CD14-positive monocyte (primary cell): ENCODE measurements around the gene B4GALT4. TPM values are rescaled to one million over a fixed set of nuclear protein-coding genes. Genes with fewer than 3 reads are reported as not detected.

Experiments
- DNase-seq, 3 donors: peaks; one replicate each; pipeline ENCODE4 v3.0.0-alpha.2; 2011 to 2022
- H2AFZ ChIP-seq: 2 replicates; pipeline ENCODE4 v1.6.0; 2012; ENCODE audit warnings: mild to moderate bottlenecking, low read depth, low read length, inconsistent platforms; ENCODE audit not compliant: insufficient read depth, poor library complexity, severe bottlenecking
- H3K27ac ChIP-seq, 2 donors: 1 replicate in 1 of 2; 2 replicates in 1 of 2; pipeline ENCODE4 v1.5.1; 2012 to 2013; ENCODE audit warnings: low read length in 2 of 2, control low read depth in 1 of 2, inconsistent platforms in 1 of 2, low read depth in 1 of 2, mild to moderate bottlenecking in 1 of 2
- H3K27me3 ChIP-seq, 2 donors: one replicate each; pipeline versions ENCODE4 v1.6.0 to v1.6.1; 2011 to 2013; ENCODE audit warnings: low read length in 2 of 2; ENCODE audit not compliant: control insufficient read depth in 2 of 2, insufficient read depth in 2 of 2
- H3K36me3 ChIP-seq, 2 donors: replicated peaks in 1 of 2; 1 replicate in 1 of 2; 2 replicates in 1 of 2; pipeline versions ENCODE4 v1.5.1 to v1.6.1; 2012 to 2013; ENCODE audit warnings: low read length in 2 of 2, control low read depth in 1 of 2, inconsistent platforms in 1 of 2, mild to moderate bottlenecking in 1 of 2; ENCODE audit not compliant: insufficient read depth in 2 of 2, control insufficient read depth in 1 of 2
- H3K4me1 ChIP-seq, 2 donors: 1 replicate in 1 of 2; 2 replicates in 1 of 2; pipeline versions ENCODE4 v1.5.1 to v1.6.1; 2012 to 2013; ENCODE audit warnings: low read length in 2 of 2, control low read depth in 1 of 2, inconsistent platforms in 1 of 2, mild to moderate bottlenecking in 1 of 2, moderate library complexity in 1 of 2; ENCODE audit not compliant: insufficient read depth in 2 of 2, control insufficient read depth in 1 of 2
- H3K4me2 ChIP-seq: replicated peaks from 2 replicates; pipeline ENCODE3; 2012; ENCODE audit warnings: low read length, moderate library complexity, mild to moderate bottlenecking; ENCODE audit not compliant: poor library complexity, severe bottlenecking; ENCODE audit errors: extremely low read depth
- H3K4me3 ChIP-seq, 3 experiments: fragments of 200-600 bp in 1 of 3; sonication (generic) in 1 of 3; replicated peaks in 1 of 3; 1 replicate in 2 of 3; 2 replicates in 1 of 3; pipeline ENCODE4 v1.5.1; 2011 to 2013; ENCODE audit warnings: low read length in 3 of 3, mild to moderate bottlenecking in 3 of 3, control low read depth in 2 of 3, low read depth in 2 of 3, inconsistent platforms in 1 of 3, moderate library complexity in 1 of 3
- H3K79me2 ChIP-seq: 2 replicates; pipeline ENCODE4 v1.6.0; 2012; ENCODE audit warnings: mild to moderate bottlenecking, control low read depth, inconsistent platforms, low read length, moderate library complexity; ENCODE audit not compliant: insufficient read depth
- H3K9ac ChIP-seq: 2 replicates; pipeline ENCODE4 v1.6.0; 2017; ENCODE audit warnings: low read length, mild to moderate bottlenecking; ENCODE audit not compliant: insufficient read depth, poor library complexity, severe bottlenecking
- H3K9me3 ChIP-seq, 2 donors: replicated peaks in 1 of 2; 1 replicate in 1 of 2; 2 replicates in 1 of 2; pipeline versions ENCODE4 v1.5.1 to v1.6.1; 2012 to 2013; ENCODE audit warnings: low read length in 2 of 2, control low read depth in 1 of 2; ENCODE audit not compliant: control insufficient read depth in 1 of 2, insufficient read depth in 1 of 2
- H4K20me1 ChIP-seq: 2 replicates; pipeline ENCODE4 v1.6.0; 2012; ENCODE audit warnings: mild to moderate bottlenecking, low read length, control low read depth, moderate library complexity; ENCODE audit not compliant: insufficient read depth
- H3K27ac Mint-ChIP-seq, 7 donors: one replicate each; pipeline ENCODE4 v1.8.0; 2020; ENCODE audit warnings: mild to moderate bottlenecking in 7 of 7, mixed read lengths in 7 of 7, moderate library complexity in 6 of 7, inconsistent platforms in 2 of 7
- H3K27me3 Mint-ChIP-seq, 3 donors: one replicate each; pipeline ENCODE4 v1.8.0; 2021 to 2022; ENCODE audit warnings: low read depth in 3 of 3, mild to moderate bottlenecking in 3 of 3, mixed read lengths in 3 of 3, moderate library complexity in 3 of 3, inconsistent platforms in 1 of 3
- H3K36me3 Mint-ChIP-seq, 2 donors: one replicate each; pipeline ENCODE4 v1.8.0; 2020; ENCODE audit warnings: mixed read lengths in 2 of 2, inconsistent platforms in 1 of 2, mild to moderate bottlenecking in 1 of 2
- H3K4me1 Mint-ChIP-seq: one replicate; pipeline ENCODE4 v1.8.0; 2020; ENCODE audit warnings: mild to moderate bottlenecking, mixed read lengths
- H3K4me3 Mint-ChIP-seq, 2 donors: one replicate each; pipeline ENCODE4 v1.8.0; 2020; ENCODE audit warnings: mild to moderate bottlenecking in 2 of 2, mixed read lengths in 2 of 2, moderate library complexity in 1 of 2
- H3K9me3 Mint-ChIP-seq, 7 donors: one replicate each; pipeline ENCODE4 v1.8.0; 2020 to 2022; ENCODE audit warnings: mixed read lengths in 7 of 7, mild to moderate bottlenecking in 6 of 7, moderate library complexity in 6 of 7, inconsistent platforms in 2 of 7
- CTCF ChIP-seq: fragments of 200-600 bp; IDR thresholded peaks from one replicate; pipeline ENCODE4 v1.8.0; 2022; ENCODE audit warnings: antibody characterized with exemption, mild to moderate bottlenecking
- WGBS: methylation state at CpG from one replicate; pipeline ENCODE4 v1.1.5; 2013; ENCODE audit warnings: missing lambda C conversion rate; ENCODE audit not compliant: insufficient coverage; 5-methylcytosine and 5-hydroxymethylcytosine counted together
- intact Hi-C, 2 donors: fragments of 100-400 bp; cut with micrococcal nuclease; formaldehyde crosslinking; loops; one replicate each; pipeline versions ENCODE4 v1.15.0 to v1.15.1; 2023
- polyA plus RNA-seq, 3 donors: library from polyadenylated mRNA; depleted of rRNA in 1 of 3; unstranded in 2 of 3; stranded (reverse) in 1 of 3; fragments of 300-500 nt in 2 of 3; fragments of >200 nt in 1 of 3; fragmentation: Illumina TruSeq in 2 of 3; gene quantifications; 1 replicate in 2 of 3; 2 replicates in 1 of 3; pipeline ENCODE4 v1.2.3, GENCODE V29; 2012 to 2021

The B4GALT4 gene
- polyA plus RNA-seq, 3 donors: 5.8 to 7.4 (median 5.8) TPM

GRCh38 chr3:119194237-119195150 is 46.2 kb downstream of the B4GALT4 start:
- Mint-ChIP-seq H3K4me1 (no peaks in the 10 kb centered on the region), H3K9me3 (peaks cover 0 to 1% (median 0%) of the 10 kb centered on the region in 7 donors), H3K4me3 (no peak overlapping the region), H3K36me3 (no peaks in the 10 kb centered on the region), H3K27ac (no peak overlapping the region), H3K27me3 (peaks cover 0 to 3% (median 1%) of the 10 kb centered on the region in 3 donors)
- Histone ChIP-seq H3K36me3 (no peaks in the 10 kb centered on the region), H2AFZ (no peak overlapping the region), H3K79me2 (no peaks in the 10 kb centered on the region), H3K9ac (no peak overlapping the region), H4K20me1 (no peaks in the 10 kb centered on the region), H3K4me2 (no peak overlapping the region), H3K4me1 (no peaks in the 10 kb centered on the region), H3K4me3 (no peak overlapping the region), H3K9me3 (no peaks in the 10 kb centered on the region), H3K27ac (no peak overlapping the region), H3K27me3 (no peaks in the 10 kb centered on the region)
- no peak for DNase-seq
- no peak for TF ChIP-seq CTCF
- 100% methylated on average over 4 of the region's 7 CpGs for WGBS
- intact Hi-C loops: no loop called here

- Histone ChIP-seq H3K4me2 (no peak overlapping the region), H3K4me1 (no peaks in the 10 kb centered on the region), H3K27me3 (no peaks in the 10 kb centered on the region), H2AFZ (no peak overlapping the region), H3K36me3 (no peaks in the 10 kb centered on the region), H3K4me3 (no peak overlapping the region), H3K9me3 (no peaks in the 10 kb centered on the region), H3K9ac (no peak overlapping the region), H3K27ac (no peak overlapping the region), H3K79me2 (no peaks in the 10 kb centered on the region), H4K20me1 (no peaks in the 10 kb centered on the region)
- no peak overlapping the region for H3K4me3 Mint-ChIP-seq
- peaks cover 2 to 4% (median 3%) of the 10 kb centered on the region in 3 donors for H3K27me3 Mint-ChIP-seq
- intact Hi-C loops: no loop called here
- no peak overlapping the region for H3K27ac Mint-ChIP-seq
- WGBS: 100% methylated on average over 1 of the region's 1 CpG
- no peak for TF ChIP-seq CTCF
- no peak for DNase-seq
- H3K4me1 Mint-ChIP-seq: no peaks in the 10 kb centered on the region
- H3K36me3 Mint-ChIP-seq: no peaks in the 10 kb centered on the region
- peaks cover 0 to 1% (median 0%) of the 10 kb centered on the region in 7 donors for H3K9me3 Mint-ChIP-seq
Measured at GRCh38 chr3:119191800-119192199, 48.9 kb downstream of the B4GALT4 start.
